GM23338 (cell line): ENCODE measurements around the gene ZSWIM9.

Experiments
- CREB1 ChIP-seq: fragments of 250-450 bp; sonication (Bioruptor Pico); IDR thresholded peaks from 2 replicates; pipeline ENCODE4 v1.5.0; 2020; ENCODE audit warnings: low read depth, mild to moderate bottlenecking, moderate library complexity
- ETS1 ChIP-seq: IDR thresholded peaks from 2 replicates; pipeline ENCODE4 v1.6.1; 2016; ENCODE audit warnings: antibody characterized with exemption
- EZH2 ChIP-seq: fragments of 200-600 bp; sonication (generic); IDR thresholded peaks from one replicate; pipeline ENCODE4 v1.8.0; 2017; ENCODE audit warnings: antibody characterized with exemption, mild to moderate bottlenecking, low read depth; ENCODE audit not compliant: unreplicated experiment
- EZH2phosphoT487 ChIP-seq: fragments of 200-600 bp; sonication (generic); IDR thresholded peaks from one replicate; pipeline ENCODE4 v1.8.1; 2018; ENCODE audit warnings: antibody characterized with exemption; ENCODE audit not compliant: unreplicated experiment
- JUNB ChIP-seq: IDR thresholded peaks from one replicate; pipeline ENCODE4 v1.6.1; 2016; ENCODE audit warnings: antibody characterized with exemption; ENCODE audit not compliant: unreplicated experiment
- NANOG ChIP-seq: IDR thresholded peaks from 2 replicates; pipeline ENCODE4 v1.6.1; 2016; ENCODE audit warnings: antibody characterized with exemption, borderline replicate concordance
- POLR2AphosphoS5 ChIP-seq: IDR thresholded peaks from 2 replicates; pipeline ENCODE4 v1.6.1; 2016; ENCODE audit warnings: antibody characterized with exemption, low read depth
- STAT1 ChIP-seq: IDR thresholded peaks from one replicate; pipeline ENCODE4 v1.6.1; 2016; ENCODE audit warnings: antibody characterized with exemption; ENCODE audit not compliant: unreplicated experiment
- ZNF331 ChIP-seq: fragments of 250-450 bp; sonication (Bioruptor Pico); IDR thresholded peaks from 2 replicates; pipeline ENCODE4 v1.5.0; 2020; ENCODE audit warnings: low read depth, mild to moderate bottlenecking, moderate library complexity
- TF ChIP-seq, protein P1 (sequence below), 2 experiments: fragments of 200-600 bp in 1 of 2; sonication (generic) in 1 of 2; conservative IDR thresholded peaks; 2 replicates each; pipeline versions ENCODE4 v1.5.1 to v1.6.1; 2016 to 2017; ENCODE audit warnings: antibody characterized with exemption in 2 of 2, low read depth in 2 of 2, mild to moderate bottlenecking in 2 of 2, moderate library complexity in 1 of 2
- TF ChIP-seq, protein P2 (sequence below): IDR thresholded peaks from one replicate; pipeline ENCODE4 v1.6.1; 2018; ENCODE audit warnings: antibody characterized with exemption; ENCODE audit not compliant: unreplicated experiment

GRCh38 chr19:48246101-48246500, 75.6 kb downstream of the ZSWIM9 start:
- TF ChIP-seq, protein P1, sequence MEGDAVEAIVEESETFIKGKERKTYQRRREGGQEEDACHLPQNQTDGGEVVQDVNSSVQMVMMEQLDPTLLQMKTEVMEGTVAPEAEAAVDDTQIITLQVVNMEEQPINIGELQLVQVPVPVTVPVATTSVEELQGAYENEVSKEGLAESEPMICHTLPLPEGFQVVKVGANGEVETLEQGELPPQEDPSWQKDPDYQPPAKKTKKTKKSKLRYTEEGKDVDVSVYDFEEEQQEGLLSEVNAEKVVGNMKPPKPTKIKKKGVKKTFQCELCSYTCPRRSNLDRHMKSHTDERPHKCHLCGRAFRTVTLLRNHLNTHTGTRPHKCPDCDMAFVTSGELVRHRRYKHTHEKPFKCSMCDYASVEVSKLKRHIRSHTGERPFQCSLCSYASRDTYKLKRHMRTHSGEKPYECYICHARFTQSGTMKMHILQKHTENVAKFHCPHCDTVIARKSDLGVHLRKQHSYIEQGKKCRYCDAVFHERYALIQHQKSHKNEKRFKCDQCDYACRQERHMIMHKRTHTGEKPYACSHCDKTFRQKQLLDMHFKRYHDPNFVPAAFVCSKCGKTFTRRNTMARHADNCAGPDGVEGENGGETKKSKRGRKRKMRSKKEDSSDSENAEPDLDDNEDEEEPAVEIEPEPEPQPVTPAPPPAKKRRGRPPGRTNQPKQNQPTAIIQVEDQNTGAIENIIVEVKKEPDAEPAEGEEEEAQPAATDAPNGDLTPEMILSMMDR (conservative IDR thresholded peaks at IDR 0.05; ENCODE audit: low read depth in 2 of 2), result no peak
- TF ChIP-seq, protein P2, sequence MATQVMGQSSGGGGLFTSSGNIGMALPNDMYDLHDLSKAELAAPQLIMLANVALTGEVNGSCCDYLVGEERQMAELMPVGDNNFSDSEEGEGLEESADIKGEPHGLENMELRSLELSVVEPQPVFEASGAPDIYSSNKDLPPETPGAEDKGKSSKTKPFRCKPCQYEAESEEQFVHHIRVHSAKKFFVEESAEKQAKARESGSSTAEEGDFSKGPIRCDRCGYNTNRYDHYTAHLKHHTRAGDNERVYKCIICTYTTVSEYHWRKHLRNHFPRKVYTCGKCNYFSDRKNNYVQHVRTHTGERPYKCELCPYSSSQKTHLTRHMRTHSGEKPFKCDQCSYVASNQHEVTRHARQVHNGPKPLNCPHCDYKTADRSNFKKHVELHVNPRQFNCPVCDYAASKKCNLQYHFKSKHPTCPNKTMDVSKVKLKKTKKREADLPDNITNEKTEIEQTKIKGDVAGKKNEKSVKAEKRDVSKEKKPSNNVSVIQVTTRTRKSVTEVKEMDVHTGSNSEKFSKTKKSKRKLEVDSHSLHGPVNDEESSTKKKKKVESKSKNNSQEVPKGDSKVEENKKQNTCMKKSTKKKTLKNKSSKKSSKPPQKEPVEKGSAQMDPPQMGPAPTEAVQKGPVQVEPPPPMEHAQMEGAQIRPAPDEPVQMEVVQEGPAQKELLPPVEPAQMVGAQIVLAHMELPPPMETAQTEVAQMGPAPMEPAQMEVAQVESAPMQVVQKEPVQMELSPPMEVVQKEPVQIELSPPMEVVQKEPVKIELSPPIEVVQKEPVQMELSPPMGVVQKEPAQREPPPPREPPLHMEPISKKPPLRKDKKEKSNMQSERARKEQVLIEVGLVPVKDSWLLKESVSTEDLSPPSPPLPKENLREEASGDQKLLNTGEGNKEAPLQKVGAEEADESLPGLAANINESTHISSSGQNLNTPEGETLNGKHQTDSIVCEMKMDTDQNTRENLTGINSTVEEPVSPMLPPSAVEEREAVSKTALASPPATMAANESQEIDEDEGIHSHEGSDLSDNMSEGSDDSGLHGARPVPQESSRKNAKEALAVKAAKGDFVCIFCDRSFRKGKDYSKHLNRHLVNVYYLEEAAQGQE, result no peak
- no peak for TF ChIP-seq EZH2
- no peak for TF ChIP-seq POLR2AphosphoS5
- no peak for TF ChIP-seq CREB1 (CRISPR knock-in tag)
- TF ChIP-seq EZH2phosphoT487, result no peak
- TF ChIP-seq ETS1, result no peak
- no peak for TF ChIP-seq STAT1
- no peak for TF ChIP-seq NANOG
- no peak for TF ChIP-seq JUNB
- no peak for TF ChIP-seq ZNF331
